AG20443 (cell line): ENCODE measurements around the gene PTGER4.
A peak's percentile ranks its signal among the peaks of the same experiment; 100 is the strongest.
"Not testable (repeated sequence)": the region's sequence is repeated elsewhere in the genome, so short reads cannot be mapped to it uniquely, and the experiment has no call there.

ENCODE experiments used
- DNase-seq: peaks from one replicate; pipeline ENCODE4 v3.0.0; 2012; ENCODE audit warnings: low spot score, mixed read lengths

PTGER4 gene

GRCh38 chr5:40689438-40689837 lies 9.7 kb downstream of the PTGER4 start:
- peak; percentile 80 for DNase-seq

DNA sequence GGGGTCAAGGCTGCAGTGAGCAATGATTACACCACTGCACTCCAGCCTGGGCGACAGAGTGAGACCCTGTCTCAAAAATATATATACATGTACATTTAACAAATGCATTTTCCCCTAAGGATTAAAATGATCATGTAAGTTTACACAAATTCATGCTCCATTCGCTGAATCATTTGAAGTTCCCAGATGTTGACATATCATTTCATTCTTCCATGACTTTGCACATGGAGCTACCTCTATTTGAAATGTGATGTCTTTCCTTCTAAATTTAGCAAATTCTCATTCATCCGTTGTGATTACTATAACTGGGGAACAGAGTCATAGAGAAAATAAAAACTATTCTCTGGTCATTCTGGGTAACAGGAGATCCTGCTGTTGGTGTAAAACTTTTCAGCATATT lies 10.6 kb downstream of the PTGER4 start:
- DNase-seq, result no peak

- DNase-seq, result no peak
Measured at GRCh38 chr5:40691894-40692293, 12.2 kb downstream of the PTGER4 start.

DNA sequence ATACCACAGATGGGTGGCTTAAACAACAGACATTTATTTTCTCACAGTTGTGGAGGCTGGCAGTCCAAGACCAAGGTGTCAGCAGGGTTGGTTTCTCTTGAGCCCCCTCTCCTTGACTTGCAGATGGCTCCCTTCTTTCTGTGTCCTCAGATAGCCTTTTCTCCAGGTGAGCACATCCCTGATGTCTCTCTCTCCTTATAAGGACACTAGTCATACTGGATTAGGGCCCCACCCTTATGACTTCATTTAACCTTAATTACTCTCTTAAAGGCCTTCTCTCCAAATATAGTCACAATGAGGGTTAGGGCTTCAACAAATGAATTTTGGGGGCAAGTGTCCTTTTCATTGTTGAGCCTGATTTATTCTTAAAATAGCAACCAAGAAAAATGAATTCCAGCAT lies 14.7 kb downstream of the PTGER4 start:
- DNase-seq, result no peak

- no peak for DNase-seq
Measured at GRCh38 chr5:40700116-40700782, 20.5 kb downstream of the PTGER4 start.

GRCh38 chr5:40702027-40702426 lies 22.3 kb downstream of the PTGER4 start:
- DNase-seq, result not testable (repeated sequence)

DNA sequence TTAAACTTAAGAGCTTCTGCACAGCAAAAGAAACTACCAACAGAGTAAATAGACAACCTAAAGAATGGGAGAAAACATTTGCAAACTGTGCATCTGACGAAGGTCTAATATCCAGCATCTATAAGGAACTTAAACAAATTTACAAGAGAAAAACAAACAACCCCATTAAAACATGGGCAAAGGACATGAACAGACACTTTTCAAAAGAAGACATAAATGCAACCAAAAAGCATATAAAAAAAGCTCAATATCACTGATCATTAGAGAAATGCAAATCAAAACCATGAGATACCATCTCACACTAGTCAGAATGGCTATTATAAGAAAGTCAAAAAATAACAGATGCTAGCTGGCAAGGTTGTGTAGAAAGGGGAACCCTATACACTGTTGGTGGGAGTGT lies 25.8 kb downstream of the PTGER4 start:
- not testable (repeated sequence) for DNase-seq

DNA sequence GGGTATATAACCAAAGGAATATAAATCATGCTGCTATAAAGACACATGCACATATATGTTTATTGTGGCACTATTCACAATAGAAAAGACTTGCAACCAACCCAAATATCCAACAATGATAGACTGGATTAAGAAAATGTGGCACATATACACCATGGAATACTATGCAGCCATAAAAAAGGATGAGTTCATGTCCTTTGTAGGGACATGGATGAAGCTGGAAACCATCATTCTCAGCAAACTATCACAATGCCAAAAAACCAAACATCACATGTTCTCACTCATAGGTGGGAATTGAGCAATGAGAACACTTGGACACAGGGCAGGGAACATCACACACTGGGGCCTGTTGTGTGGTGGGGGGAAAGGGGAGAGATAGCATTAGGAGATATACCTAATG lies 30.9 kb downstream of the PTGER4 start:
- not testable (repeated sequence) for DNase-seq

DNA sequence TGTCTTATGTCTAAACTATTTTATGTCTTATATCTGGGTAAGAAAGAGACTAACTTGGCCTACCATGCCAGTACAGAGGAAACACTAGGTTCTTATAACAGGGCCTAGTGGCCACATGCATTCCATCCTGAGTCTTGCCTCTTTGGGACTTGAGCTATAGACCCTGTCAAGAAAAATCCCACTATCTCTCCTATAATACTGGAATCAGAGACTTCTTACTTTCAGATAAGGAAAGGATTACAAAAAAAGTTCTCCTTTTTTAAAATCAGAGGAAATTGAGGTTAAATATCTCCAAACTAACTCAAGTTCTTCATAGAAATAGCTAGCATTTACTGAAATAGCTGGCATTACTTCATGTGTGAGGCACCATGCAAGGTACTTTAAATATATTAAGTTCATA lies 34.3 kb downstream of the PTGER4 start:
- no peak for DNase-seq

DNA sequence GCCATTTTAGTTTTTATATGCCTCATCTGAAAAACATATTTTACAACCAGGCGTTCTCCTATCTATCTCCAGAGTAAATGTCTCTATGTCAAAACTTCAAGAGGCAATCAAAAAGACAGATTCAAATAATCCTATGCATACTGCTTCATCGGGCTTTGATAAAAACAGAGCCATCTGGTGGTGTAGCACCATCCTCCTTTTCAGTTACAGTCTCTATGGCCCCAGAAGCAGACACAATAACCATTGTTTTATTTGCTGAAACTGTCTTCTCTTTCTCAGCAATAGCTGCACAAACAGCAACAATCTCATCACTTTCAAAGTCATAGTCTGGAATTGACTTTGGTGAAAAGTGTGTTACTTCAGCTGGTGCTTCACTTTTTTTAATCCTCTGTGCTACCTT lies 36.3 kb downstream of the PTGER4 start:
- DNase-seq, result no peak

DNA sequence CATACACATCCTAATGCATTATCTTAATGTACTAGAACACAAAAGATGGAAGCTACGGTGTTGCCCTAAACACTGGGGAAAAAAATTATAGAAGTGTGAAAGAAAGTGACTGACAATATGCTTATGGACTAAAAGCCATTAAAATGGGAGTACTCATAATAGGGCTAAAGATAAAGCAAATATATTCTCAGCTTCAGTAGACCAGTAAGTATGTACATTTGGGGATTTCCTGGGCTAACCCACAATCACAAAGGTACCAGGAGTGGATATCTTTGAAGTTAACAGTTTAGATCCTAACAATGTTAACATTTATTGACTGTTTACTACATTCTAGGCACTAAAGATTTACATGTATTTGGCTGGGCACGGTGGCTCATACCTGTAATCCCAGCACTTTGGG lies 36.9 kb downstream of the PTGER4 start:
- DNase-seq, result no peak

DNA sequence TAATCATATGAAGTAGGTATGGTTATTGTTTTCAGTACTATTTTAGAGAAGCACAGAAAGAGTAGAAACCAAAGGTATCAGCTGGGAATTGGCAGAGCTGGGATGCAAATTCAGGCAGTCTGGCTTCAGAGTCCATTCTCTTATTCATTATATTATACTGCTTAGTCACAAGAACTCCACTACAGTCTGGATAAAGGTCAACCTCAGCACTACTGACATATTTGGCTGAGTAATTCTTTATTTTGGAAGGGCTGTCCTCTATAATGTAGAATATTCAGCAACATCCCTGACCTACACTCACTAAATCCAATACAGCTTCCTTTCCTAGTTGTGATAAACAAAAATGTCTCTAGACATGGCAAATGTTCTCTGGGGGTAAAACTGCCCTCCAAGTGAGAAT lies 37.6 kb downstream of the PTGER4 start:
- DNase-seq, result peak; percentile 53

GRCh38 chr5:40720069-40720468 lies 40.4 kb downstream of the PTGER4 start:
- DNase-seq, result no peak

- not testable (repeated sequence) for DNase-seq
Measured at GRCh38 chr5:40722497-40722911, 42.8 kb downstream of the PTGER4 start.

GRCh38 chr5:40733434-40733833 lies 53.7 kb downstream of the PTGER4 start:
- DNase-seq, result no peak

DNA sequence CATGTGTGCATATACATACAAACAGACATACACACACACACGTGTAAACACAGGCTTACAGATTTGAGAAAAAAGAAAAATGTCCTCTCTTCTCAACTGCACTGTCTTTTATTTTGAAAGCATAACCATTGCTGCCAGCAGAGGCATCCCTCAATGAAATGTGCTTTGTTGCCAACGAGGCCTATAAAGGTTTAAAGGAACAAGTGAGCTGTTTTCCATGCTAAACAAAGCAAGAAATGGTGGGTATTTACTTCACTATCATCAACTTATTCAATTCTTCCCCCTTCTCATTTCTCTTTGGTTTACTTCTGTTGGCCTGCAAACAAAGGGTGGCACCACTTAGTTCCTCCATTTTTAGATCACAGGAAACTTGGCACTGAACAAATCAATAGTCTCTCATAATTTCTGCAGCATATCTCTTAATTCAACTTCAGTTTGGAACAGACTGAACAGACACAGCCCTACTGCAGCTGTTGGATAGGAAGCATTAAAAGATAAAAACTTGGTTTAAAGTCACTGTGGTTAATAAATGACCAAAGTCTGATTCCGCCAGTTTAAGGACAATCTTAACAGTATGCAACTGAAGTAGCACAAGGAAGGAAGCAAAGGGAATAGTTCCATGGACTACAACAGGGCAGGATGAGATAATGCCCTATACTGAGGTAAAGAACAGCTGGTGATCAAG lies 54.3 kb downstream of the PTGER4 start:
- DNase-seq, result no peak

- peak; percentile 20 for DNase-seq
Measured at GRCh38 chr5:40734986-40735385, 55.3 kb downstream of the PTGER4 start.

- DNase-seq, result no peak
Measured at GRCh38 chr5:40735609-40736008, 55.9 kb downstream of the PTGER4 start.

DNA sequence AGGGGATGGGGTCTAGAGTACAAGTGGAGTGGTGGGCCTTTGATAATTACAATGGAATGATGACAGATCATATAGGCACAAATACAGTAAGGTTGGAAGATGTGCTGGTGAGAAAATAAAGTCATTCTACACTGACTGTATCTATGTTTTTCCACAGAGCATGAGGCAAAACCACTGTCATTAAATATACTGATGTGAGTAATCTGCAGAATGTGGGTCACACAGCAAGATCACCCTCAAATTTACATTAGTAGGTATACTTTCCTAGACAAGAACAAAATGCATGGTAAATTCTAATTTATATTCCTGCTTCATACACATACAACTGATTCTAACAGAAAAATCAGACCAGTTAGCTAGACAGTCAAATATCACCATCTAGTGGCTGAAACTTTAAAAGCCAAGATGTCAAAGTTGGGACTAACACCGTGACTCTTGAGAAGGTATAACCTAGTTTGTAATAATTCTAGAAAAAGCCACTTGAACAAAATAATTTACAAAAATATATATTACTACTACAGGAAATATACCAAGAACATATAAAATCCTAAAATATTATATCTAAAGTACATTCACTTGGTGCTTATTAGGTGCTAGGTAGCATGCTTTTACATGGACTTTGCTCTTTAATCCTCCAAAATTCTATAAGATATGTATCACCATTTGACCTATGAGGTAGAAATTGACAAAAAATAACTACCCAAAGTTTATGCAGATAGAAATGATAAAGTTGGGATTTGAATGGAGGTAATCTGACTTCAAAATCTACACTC lies 56.6 kb downstream of the PTGER4 start:
- DNase-seq, result peak; percentile 49

GRCh38 chr5:40738502-40738901 lies 58.8 kb downstream of the PTGER4 start:
- no peak for DNase-seq
